NCI-H2227 (cell line): ENCODE data around the gene KDM4C.
"Not testable (repeated sequence)": the region's sequence is repeated elsewhere in the genome, so short reads cannot be mapped to it uniquely, and the experiment has no call there.

Experiments
- DNase-seq: peaks from one replicate; lab custom pipeline; 2025; ENCODE audit not compliant: unreplicated experiment; lab: John Stamatoyannopoulos, UW

Gene KDM4C

GRCh38 chr9:7011395-7012067 lies 253.8 kb downstream of the KDM4C start:
- DNase-seq: no peak

- DNase-seq: no peak
Measured at GRCh38 chr9:7027996-7028395, 270.2 kb downstream of the KDM4C start.

GRCh38 chr9:7028591-7028990 lies 270.8 kb downstream of the KDM4C start:
- no peak for DNase-seq

- not testable (repeated sequence) for DNase-seq
Measured at GRCh38 chr9:7030943-7031342, 273.2 kb downstream of the KDM4C start.

- peak; percentile 25 for DNase-seq
Measured at GRCh38 chr9:7033076-7034045, 275.6 kb downstream of the KDM4C start.

- DNase-seq: no peak
Measured at GRCh38 chr9:7037176-7037575, 279.4 kb downstream of the KDM4C start.

- DNase-seq: no peak
Measured at GRCh38 chr9:7042124-7042523, 284.4 kb downstream of the KDM4C start.

- DNase-seq: no peak
Measured at GRCh38 chr9:7045361-7045760, 287.6 kb downstream of the KDM4C start.

GRCh38 chr9:7051711-7052110 lies 293.9 kb downstream of the KDM4C start:
- DNase-seq: no peak

- DNase-seq: no peak
Measured at GRCh38 chr9:7053903-7054302, 296.1 kb downstream of the KDM4C start.

GRCh38 chr9:7055171-7055903 lies 297.6 kb downstream of the KDM4C start:
- no peak for DNase-seq

GRCh38 chr9:7056254-7056653 lies 298.5 kb downstream of the KDM4C start:
- no peak for DNase-seq

GRCh38 chr9:7058473-7058872 lies 300.7 kb downstream of the KDM4C start:
- DNase-seq: no peak

- no peak for DNase-seq
Measured at GRCh38 chr9:7067169-7067568, 309.4 kb downstream of the KDM4C start.

GRCh38 chr9:7071916-7072315 lies 314.1 kb downstream of the KDM4C start:
- no peak for DNase-seq

- no peak for DNase-seq
Measured at GRCh38 chr9:7073706-7074105, 315.9 kb downstream of the KDM4C start.

- no peak for DNase-seq
Measured at GRCh38 chr9:7075154-7075553, 317.4 kb downstream of the KDM4C start.

GRCh38 chr9:7079051-7079450 lies 321.3 kb downstream of the KDM4C start:
- no peak for DNase-seq

- DNase-seq: no peak
Measured at GRCh38 chr9:7081065-7081600, 323.4 kb downstream of the KDM4C start.

GRCh38 chr9:7083192-7083591 lies 325.4 kb downstream of the KDM4C start:
- DNase-seq: no peak

- DNase-seq: no peak
Measured at GRCh38 chr9:7085357-7085756, 327.6 kb downstream of the KDM4C start.
